ENCODE measurements around the gene MFSD12. TPM values are rescaled to one million over a fixed set of nuclear protein-coding genes. Genes with fewer than 3 reads are reported as not detected.

The MFSD12 gene
- total and polyA plus RNA-seq, 2 of the 8 experiments (the other 6 are each of a cell fraction or from before 2014, with no cell fraction given) = 59.6 to 71.3 TPM

DNA sequence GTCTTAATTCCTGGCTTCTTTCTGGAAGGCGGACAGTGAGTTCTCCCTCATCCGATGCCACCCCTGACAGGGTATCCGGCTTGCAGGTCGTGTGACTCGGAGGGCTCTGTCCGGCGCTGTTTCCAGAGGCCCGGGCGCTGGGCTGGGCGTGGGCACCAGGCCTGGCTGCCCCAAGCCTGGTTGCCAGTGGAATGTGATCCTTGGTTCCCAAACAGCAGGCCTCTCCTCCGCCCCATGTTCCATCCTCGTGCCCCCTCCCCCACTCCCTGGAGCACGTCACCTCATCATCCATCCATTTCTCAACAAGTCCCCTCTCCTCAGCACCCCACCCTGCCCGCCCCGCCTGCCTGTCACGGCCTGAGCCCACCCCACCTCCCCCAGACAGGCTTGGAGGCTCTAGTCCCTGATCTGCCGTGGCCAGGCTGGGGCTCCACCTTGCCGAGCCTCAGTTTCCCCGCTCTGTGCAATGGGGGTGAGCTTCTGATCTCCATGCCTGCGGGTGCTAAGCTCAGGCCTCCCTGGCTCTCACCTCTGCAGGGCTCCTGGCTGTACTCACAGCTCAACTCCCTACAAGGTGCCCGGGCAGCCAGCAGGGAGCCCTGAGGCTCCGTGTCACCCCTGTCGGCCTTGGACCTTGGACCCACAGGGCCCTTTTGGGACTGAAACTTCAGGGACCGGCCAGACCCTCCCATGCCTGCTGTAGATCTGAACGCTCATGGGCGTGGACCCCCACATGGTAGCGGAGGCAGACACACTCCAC is 47.0 kb upstream of the MFSD12 start:
- DNase-seq (ENCODE audit: low read depth in 1 of 2, low spot score in 2 of 2) (no peak), FAIRE-seq (no peak)
- Histone ChIP-seq H2BK12ac (ENCODE audit: low read depth, low read length) (no peak overlapping the region), H2AFZ (ENCODE audit: low read length) (no peak overlapping the region), H3K14ac (ENCODE audit: insufficient read length) (no peak overlapping the region), H2BK20ac (ENCODE audit: low read length) (no peak overlapping the region), H2BK15ac (ENCODE audit: low read length) (no peak overlapping the region), H2BK5ac (ENCODE audit: low read depth, low read length) (no peak overlapping the region), H3K27me3 (replicated peaks in 1 of 4; ENCODE audit: control insufficient read depth in 3 of 4, extremely low read depth in 1 of 4, insufficient read depth in 3 of 4, low read length in 3 of 4) (peaks cover 0 to 16% (median 13%) of the 10 kb centered on the region in 4 experiments; a peak in 5 of 7 replicates), H3K23me2 (ENCODE audit: low read depth, low read length) (peaks cover 18% of the 10 kb centered on the region; the same call in 1 of the 2 replicates), H3K79me2 (ENCODE audit: control insufficient read depth in 1 of 2, insufficient read depth in 2 of 2, low read length in 2 of 2) (no peaks in the 10 kb centered on the region), H4K8ac (ENCODE audit: extremely low read depth, insufficient read depth, low read length) (no peak overlapping the region; the same call in 1 of the 2 replicates), H3K9me3 (ENCODE audit: insufficient read depth in 2 of 2, low read depth in 1 of 2, low read length in 1 of 2) (no peaks in the 10 kb centered on the region), H3K79me1 (ENCODE audit: low read depth, low read length) (no peaks in the 10 kb centered on the region), H3K4ac (replicated peaks; ENCODE audit: insufficient read length, low read depth, low read length) (no peak overlapping the region), H4K20me1 (replicated peaks in 1 of 2; ENCODE audit: control insufficient read depth in 1 of 2, insufficient read depth in 2 of 2, low read length in 2 of 2) (peaks cover 0 to 3% of the 10 kb centered on the region in 2 experiments), H2AK5ac (ENCODE audit: low read depth, low read length) (no peak overlapping the region; the same call in 1 of the 2 replicates), H3K18ac (ENCODE audit: extremely low read depth, low read length) (no peak overlapping the region), H4K91ac (replicated peaks; ENCODE audit: insufficient read length, low read length) (no peak overlapping the region), H3K4me1 (replicated peaks in 1 of 4; ENCODE audit: control insufficient read depth in 3 of 4, insufficient read depth in 4 of 4, low read length in 3 of 4) (peaks cover 3 to 14% (median 12%) of the 10 kb centered on the region in 4 experiments), H3K4me3 (ENCODE audit: extremely low read depth in 1 of 4, insufficient read depth in 2 of 4, low read depth in 3 of 4, low read length in 4 of 4) (no peak overlapping the region), H4K5ac (ENCODE audit: insufficient read length, low read depth, low read length) (no peak overlapping the region), H3K23ac (ENCODE audit: insufficient read length) (no peak overlapping the region), H3K56ac (replicated peaks; ENCODE audit: insufficient read length, low read depth, low read length) (no peak overlapping the region), H3K9ac (replicated peaks in 1 of 4; ENCODE audit: extremely low read depth in 1 of 4, low read depth in 3 of 4, low read length in 3 of 4) (no peak overlapping the region), H2BK120ac (replicated peaks; ENCODE audit: low read depth, low read length) (no peak overlapping the region), H3K36me3 (ENCODE audit: control insufficient read depth in 2 of 4, insufficient read depth in 4 of 4, low read length in 3 of 4) (no peaks in the 10 kb centered on the region), H3K4me2 (ENCODE audit: insufficient read depth in 1 of 2, low read depth in 2 of 2, low read length in 2 of 2) (no peak overlapping the region), H3K27ac (ENCODE audit: low read depth, low read length) (no peak overlapping the region)
- no peak for TF ChIP-seq TAF7 (optimal IDR thresholded peaks at IDR 0.05; ENCODE audit: borderline replicate concordance, low read depth, low read length)
- TF ChIP-seq CHD1 (IDR thresholded peaks at IDR 0.05; ENCODE audit: low read depth, low read length) = no peak
- no peak for TF ChIP-seq GABPA (IDR thresholded peaks at IDR 0.05; ENCODE audit: borderline replicate concordance, insufficient read depth, low read length)
- TF ChIP-seq SRF (IDR thresholded peaks at IDR 0.05; ENCODE audit: low read depth, low read length) = no peak
- no peak for TF ChIP-seq RAD21 (IDR thresholded peaks at IDR 0.05 in 1 of 2, conservative IDR thresholded peaks at IDR 0.05 in 1 of 2; ENCODE audit: low read depth in 2 of 2, low read length in 2 of 2)
- no peak for TF ChIP-seq MAFK (IDR thresholded peaks at IDR 0.05; ENCODE audit: low read depth, low read length)
- no peak for TF ChIP-seq CEBPB (IDR thresholded peaks at IDR 0.05; ENCODE audit: low read depth, low read length)
- TF ChIP-seq SP1 (IDR thresholded peaks at IDR 0.05; ENCODE audit: low read depth, low read length) = no peak
- no peak for TF ChIP-seq JUN (IDR thresholded peaks at IDR 0.05; ENCODE audit: low read depth, low read length)
- TF ChIP-seq, protein P1, sequence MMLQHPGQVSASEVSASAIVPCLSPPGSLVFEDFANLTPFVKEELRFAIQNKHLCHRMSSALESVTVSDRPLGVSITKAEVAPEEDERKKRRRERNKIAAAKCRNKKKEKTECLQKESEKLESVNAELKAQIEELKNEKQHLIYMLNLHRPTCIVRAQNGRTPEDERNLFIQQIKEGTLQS (IDR thresholded peaks at IDR 0.05; ENCODE audit: insufficient read depth, low read depth, low read length) = no peak
- no peak for TF ChIP-seq SUZ12 (IDR thresholded peaks at IDR 0.05; ENCODE audit: low read length)
- CTCF ChIA-PET (ENCODE audit: partially characterized antibody) = interaction anchor here (0.7 to 3.0 kb wide), 8 partner anchors 11 to 1814 kb away, joined by 3 to 10 read pairs (median 3); partner anchors contain the start of gene GIPC3
- POLR2A ChIA-PET (ENCODE audit: partially characterized antibody) = interaction anchor here (0.7 to 0.9 kb wide), 3 partner anchors 31 to 380 kb away, joined by 3 to 4 read pairs (median 3); no protein-coding TSS in a partner anchor
- WGBS, 2 experiments (ENCODE audit: extremely low coverage in 1 of 2, insufficient coverage in 1 of 2, insufficient read length in 1 of 2, insufficient replicate concordance in 2 of 2, low coverage in 1 of 2, low lambda C conversion rate in 2 of 2, missing lambda C conversion rate in 1 of 2) = 91% methylated on average over 20 of the region's 27 CpGs; no CpG with 5 or more reads in 1 of the 2 experiments

All from H1 (cell line).